ENCODE measurements around the gene SYVN1. TPM values are rescaled to one million over a fixed set of nuclear protein-coding genes. Genes with fewer than 3 reads are reported as not detected.
A peak's percentile ranks its signal among the peaks of the same experiment; 100 is the strongest.

Gene SYVN1
- total and polyA plus RNA-seq, 10 donors, result 35.1 to 152 (median 98.6) TPM

DNA sequence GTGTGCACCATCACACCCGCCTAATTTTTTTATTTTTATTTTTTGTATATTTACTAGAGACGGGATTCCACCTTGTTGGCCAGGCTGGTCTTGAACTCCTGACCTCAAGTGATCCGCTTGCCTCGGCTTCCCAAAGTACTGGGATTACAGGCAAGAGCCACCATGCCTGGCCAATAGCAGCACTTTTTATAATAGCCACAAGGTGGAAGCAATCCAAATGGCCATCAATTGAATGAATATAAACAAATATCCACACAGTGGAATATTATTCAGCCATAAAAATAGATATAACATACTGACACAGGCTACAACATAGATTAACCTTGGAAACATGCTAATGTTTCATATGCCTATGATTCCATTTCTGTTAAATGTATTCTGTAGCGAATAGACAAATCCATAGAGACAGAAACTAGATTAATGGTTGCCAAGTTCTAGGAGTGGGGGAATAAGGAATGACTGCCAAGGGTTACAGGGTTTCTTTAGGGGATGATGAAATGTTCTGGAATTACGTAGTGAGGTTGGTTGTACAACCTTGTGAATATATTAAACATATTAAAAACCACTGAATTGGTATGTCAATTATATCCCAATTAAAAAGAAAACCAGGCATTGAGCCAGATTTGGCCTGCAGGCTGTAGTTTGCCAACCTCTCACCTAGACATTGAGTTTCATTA is 33.5 kb downstream of the SYVN1 start:
- no peak overlapping the region for H3K4me3 ChIP-seq
- intact Hi-C loops (cut with DNase I; ENCODE audit: low total_unique reads), result no loop called here
- TF ChIP-seq POLR2A (IDR thresholded peaks at IDR 0.05) (no peak), POLR2AphosphoS5 (IDR thresholded peaks at IDR 0.05) (no peak)
- TF ChIP-seq, protein P1, sequence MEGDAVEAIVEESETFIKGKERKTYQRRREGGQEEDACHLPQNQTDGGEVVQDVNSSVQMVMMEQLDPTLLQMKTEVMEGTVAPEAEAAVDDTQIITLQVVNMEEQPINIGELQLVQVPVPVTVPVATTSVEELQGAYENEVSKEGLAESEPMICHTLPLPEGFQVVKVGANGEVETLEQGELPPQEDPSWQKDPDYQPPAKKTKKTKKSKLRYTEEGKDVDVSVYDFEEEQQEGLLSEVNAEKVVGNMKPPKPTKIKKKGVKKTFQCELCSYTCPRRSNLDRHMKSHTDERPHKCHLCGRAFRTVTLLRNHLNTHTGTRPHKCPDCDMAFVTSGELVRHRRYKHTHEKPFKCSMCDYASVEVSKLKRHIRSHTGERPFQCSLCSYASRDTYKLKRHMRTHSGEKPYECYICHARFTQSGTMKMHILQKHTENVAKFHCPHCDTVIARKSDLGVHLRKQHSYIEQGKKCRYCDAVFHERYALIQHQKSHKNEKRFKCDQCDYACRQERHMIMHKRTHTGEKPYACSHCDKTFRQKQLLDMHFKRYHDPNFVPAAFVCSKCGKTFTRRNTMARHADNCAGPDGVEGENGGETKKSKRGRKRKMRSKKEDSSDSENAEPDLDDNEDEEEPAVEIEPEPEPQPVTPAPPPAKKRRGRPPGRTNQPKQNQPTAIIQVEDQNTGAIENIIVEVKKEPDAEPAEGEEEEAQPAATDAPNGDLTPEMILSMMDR (IDR thresholded peaks at IDR 0.05 in 8 of 11, conservative IDR thresholded peaks at IDR 0.05 in 3 of 11), result no peak
- no peaks in the 10 kb centered on the region for H3K9me3 ChIP-seq
- WGBS, 5 donors, result 91 to 95% (median 93%) methylated on average over 6 of the region's 6 CpGs
- H3K27me3 ChIP-seq (replicated peaks in 1 of 7), result no peaks in the 10 kb centered on the region
- H3K4me1 ChIP-seq, result peaks cover 13 to 54% (median 21%) of the 10 kb centered on the region in 6 donors
- H3K27ac ChIP-seq, result no peak overlapping the region
- no peak for DNase-seq
- H3K36me3 ChIP-seq, result peaks cover 0 to 83% (median 17%) of the 10 kb centered on the region in 6 donors

DNA sequence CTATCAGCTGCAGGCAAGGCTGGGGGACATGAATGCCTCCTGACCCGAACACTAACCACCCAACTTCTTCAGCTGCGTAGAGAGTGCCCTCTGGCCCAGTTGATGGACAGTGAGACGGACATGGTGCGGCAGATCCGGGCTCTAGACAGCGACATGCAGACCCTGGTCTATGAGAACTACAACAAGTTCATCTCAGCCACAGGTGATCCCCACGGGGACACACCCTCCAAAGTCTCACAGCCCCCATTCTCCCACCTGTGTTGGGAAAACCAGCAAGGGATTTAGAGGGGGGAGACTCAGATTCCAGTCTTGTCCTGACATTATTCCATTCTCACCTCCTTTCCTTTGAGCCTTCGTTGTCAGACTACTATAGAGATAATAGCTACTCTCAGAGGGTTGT is 37.4 kb downstream of the SYVN1 start:
- no peaks in the 10 kb centered on the region for H3K27me3 ChIP-seq (replicated peaks in 1 of 7)
- DNase-seq, result no peak
- WGBS, 5 donors, result 53 to 62% (median 57%) methylated on average over 8 of the region's 8 CpGs
- peak overlapping the region; percentile 73 to 96 (median 93) for H3K27ac ChIP-seq
- intact Hi-C loops (cut with DNase I; ENCODE audit: low total_unique reads), result no loop called here
- no peak for TF ChIP-seq POLR2A (IDR thresholded peaks at IDR 0.05)
- no peak for TF ChIP-seq POLR2AphosphoS5 (IDR thresholded peaks at IDR 0.05)
- TF ChIP-seq, protein P1 (IDR thresholded peaks at IDR 0.05 in 8 of 11, conservative IDR thresholded peaks at IDR 0.05 in 3 of 11), result no peak
- H3K4me3 ChIP-seq, result peak overlapping the region; percentile 72 to 95 (median 90)
- H3K9me3 ChIP-seq, result no peaks in the 10 kb centered on the region
- H3K36me3 ChIP-seq, result peaks cover 0 to 47% (median 4%) of the 10 kb centered on the region in 6 donors
- H3K4me1 ChIP-seq, result peaks cover 15 to 37% (median 23%) of the 10 kb centered on the region in 6 donors

DNA sequence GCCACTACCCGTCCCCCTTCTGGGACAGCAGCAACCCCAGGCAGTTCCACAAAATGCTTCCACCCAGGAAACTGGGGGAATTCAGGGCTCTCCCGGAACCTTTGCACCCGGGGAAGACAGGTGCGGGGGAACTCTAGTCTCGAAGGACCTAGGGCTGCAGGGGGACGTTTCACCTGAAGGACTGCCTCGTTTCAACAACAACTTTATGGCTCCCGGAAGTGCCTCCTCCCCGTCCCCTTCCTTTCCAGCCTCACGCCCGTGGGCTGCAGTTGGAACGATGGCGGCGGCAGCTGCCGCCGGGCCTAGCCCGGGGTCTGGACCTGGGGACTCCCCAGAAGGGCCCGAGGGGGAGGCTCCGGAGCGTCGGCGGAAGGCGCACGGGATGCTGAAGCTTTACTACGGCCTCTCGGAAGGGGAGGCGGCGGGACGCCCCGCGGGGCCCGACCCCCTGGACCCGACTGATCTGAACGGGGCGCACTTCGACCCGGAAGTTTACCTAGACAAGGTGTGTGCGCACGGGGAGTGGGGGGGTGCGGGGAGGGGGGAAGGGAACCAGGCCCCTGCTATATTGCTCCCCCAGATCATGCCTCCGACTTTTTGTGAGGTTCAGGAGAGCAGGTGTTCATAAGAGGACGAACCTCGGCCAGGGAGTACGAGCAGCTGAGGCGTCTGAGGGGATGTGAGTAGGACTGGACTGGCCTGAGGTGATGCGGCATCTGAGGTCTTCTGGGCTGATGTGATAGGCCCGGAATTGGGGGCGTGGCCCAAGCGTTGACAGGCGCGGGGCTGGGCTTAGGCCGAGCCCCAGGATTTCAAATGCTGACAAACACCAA is 38.1 kb downstream of the SYVN1 start, which contains the start of gene VPS51:
TSS of gene VPS51 (plus strand) at position 241 of the 833 bp plus-strand sequence. CDS start at position 278, 37 bp downstream.
- intact Hi-C loops (cut with DNase I; ENCODE audit: low total_unique reads), result no loop called here
- WGBS, 5 donors, result 0 to 1% (median 1%) methylated on average over 4 to 52 of the region's 52 CpGs
- TF ChIP-seq POLR2A (IDR thresholded peaks at IDR 0.05) (peak; percentile 19 to 88 (median 47)), POLR2AphosphoS5 (IDR thresholded peaks at IDR 0.05) (peak; percentile 82 to 90 (median 89))
- TF ChIP-seq, protein P1 (IDR thresholded peaks at IDR 0.05 in 8 of 11, conservative IDR thresholded peaks at IDR 0.05 in 3 of 11), result peak in 9 of 11 experiments; percentile 18 to 40 (median 31)
- DNase-seq, result peak; percentile 95
- Histone ChIP-seq H3K4me1 (peaks cover 15 to 37% (median 23%) of the 10 kb centered on the region in 6 donors), H3K4me3 (peak within 1 kb of the TSS; percentile 72 to 95 (median 90)), H3K27ac (peak within 1 kb of the TSS; percentile 73 to 96 (median 93)), H3K9me3 (no peaks in the 10 kb centered on the region), H3K36me3 (peaks cover 0 to 40% (median 4%) of the 10 kb centered on the region in 6 donors), H3K27me3 (replicated peaks in 1 of 7) (no peaks in the 10 kb centered on the region)
